RWPE2 (cell line): ENCODE data around the gene SERPINH1.
A peak's percentile ranks its signal among the peaks of the same experiment; 100 is the strongest.

Source experiments
- ATAC-seq: fragments of 200-7000 bp; cut with Tn5 transposase; 3 replicates; pipeline ENCODE4 v1.9.1; 2021; ENCODE audit warnings: low read depth
- DNase-seq: peaks from one replicate; pipeline ENCODE4 v3.0.0-alpha.2; 2020; ENCODE audit warnings: low spot score
- H3K27ac ChIP-seq: fragments of 450-650 bp; 2 replicates; pipeline ENCODE4 v1.5.1; 2017; ENCODE audit warnings: mild to moderate bottlenecking; ENCODE audit not compliant: poor library complexity, severe bottlenecking
- H3K27me3 ChIP-seq: fragments of 250-450 bp; sonication (Bioruptor Pico); 2 replicates; pipeline ENCODE4 v1.5.1; 2021; ENCODE audit warnings: mild to moderate bottlenecking, moderate library complexity; ENCODE audit not compliant: insufficient read depth, poor library complexity, severe bottlenecking
- H3K36me3 ChIP-seq: fragments of 250-450 bp; sonication (Bioruptor Pico); 2 replicates; pipeline ENCODE4 v1.5.1; 2020; ENCODE audit warnings: low read depth, mild to moderate bottlenecking, moderate library complexity
- H3K4me1 ChIP-seq: fragments of 250-450 bp; sonication (Bioruptor Pico); 2 replicates; pipeline ENCODE4 v1.5.1; 2021; ENCODE audit warnings: mild to moderate bottlenecking, moderate library complexity; ENCODE audit not compliant: insufficient read depth, poor library complexity, severe bottlenecking
- H3K4me3 ChIP-seq: fragments of 250-450 bp; sonication (Bioruptor Pico); 2 replicates; pipeline ENCODE4 v1.5.1; 2021; ENCODE audit warnings: mild to moderate bottlenecking, moderate library complexity; ENCODE audit not compliant: severe bottlenecking
- H3K9me3 ChIP-seq: fragments of 250-450 bp; sonication (Bioruptor Pico); 2 replicates; pipeline ENCODE4 v1.5.1; 2021; ENCODE audit warnings: mild to moderate bottlenecking, moderate library complexity; ENCODE audit not compliant: severe bottlenecking
- CTCF ChIP-seq: fragments of 450-650 bp; IDR thresholded peaks from one replicate; pipeline ENCODE4 v1.5.1; 2017; ENCODE audit warnings: mild to moderate bottlenecking, moderate library complexity; ENCODE audit not compliant: poor library complexity, severe bottlenecking

The SERPINH1 gene

GRCh38 chr11:75554258-75555022 lies 7.6 kb upstream of the SERPINH1 start:
- Histone ChIP-seq H3K4me1 (peaks cover 21% of the 10 kb centered on the region), H3K4me3 (no peak overlapping the region), H3K9me3 (no peaks in the 10 kb centered on the region), H3K27me3 (no peaks in the 10 kb centered on the region), H3K27ac (peak overlapping the region; percentile 21), H3K36me3 (no peaks in the 10 kb centered on the region)
- peak; percentile 72 for ATAC-seq
- no peak for TF ChIP-seq CTCF
- no peak for DNase-seq

- H3K4me1 ChIP-seq = peaks cover 21% of the 10 kb centered on the region
- H3K27me3 ChIP-seq = no peaks in the 10 kb centered on the region
- DNase-seq (no peak), ATAC-seq (no peak)
- H3K36me3 ChIP-seq = no peaks in the 10 kb centered on the region
- peak overlapping the region; percentile 21 for H3K27ac ChIP-seq
- no peaks in the 10 kb centered on the region for H3K9me3 ChIP-seq
- H3K4me3 ChIP-seq = no peak overlapping the region
- TF ChIP-seq CTCF = no peak
Observed at GRCh38 chr11:75555079-75555811, 6.8 kb upstream of the SERPINH1 start.

- Histone ChIP-seq H3K27ac (no peak overlapping the region), H3K4me1 (peaks cover 21% of the 10 kb centered on the region), H3K27me3 (no peaks in the 10 kb centered on the region), H3K9me3 (no peaks in the 10 kb centered on the region), H3K36me3 (no peaks in the 10 kb centered on the region), H3K4me3 (no peak overlapping the region)
- ATAC-seq (no peak), DNase-seq (no peak)
- no peak for TF ChIP-seq CTCF
Observed at GRCh38 chr11:75556275-75556674, 5.8 kb upstream of the SERPINH1 start.

- Histone ChIP-seq H3K27ac (peak overlapping the region; percentile 13), H3K4me1 (peaks cover 21% of the 10 kb centered on the region), H3K4me3 (no peak overlapping the region), H3K27me3 (no peaks in the 10 kb centered on the region), H3K9me3 (no peaks in the 10 kb centered on the region), H3K36me3 (no peaks in the 10 kb centered on the region)
- no peak for TF ChIP-seq CTCF
- DNase-seq (no peak), ATAC-seq (no peak)
Observed at GRCh38 chr11:75557666-75558494, 4.2 kb upstream of the SERPINH1 start.
